ENCODE results near the gene IKZF5. TPM values are rescaled to one million over a fixed set of nuclear protein-coding genes. Genes with fewer than 3 reads are reported as not detected.

Gene IKZF5
- total and polyA plus RNA-seq, 9 of the 15 experiments (the other 6 are each of a cell fraction or from before 2014, with no cell fraction given) = 3.8 to 19.6 (median 12.4) TPM

GRCh38 chr10:123024540-123024939, 15.9 kb upstream of the IKZF5 start:
- H3K4me3 ChIP-seq = no peak overlapping the region
- no peak overlapping the region for H3K9ac ChIP-seq (ENCODE audit: insufficient read depth in 1 of 2, low read depth in 2 of 2, low read length in 2 of 2)
- no peaks in the 10 kb centered on the region for H3K36me3 ChIP-seq (ENCODE audit: control insufficient read depth, insufficient read depth, low read length)
- no peaks in the 10 kb centered on the region for H3K9me3 ChIP-seq (replicated peaks; ENCODE audit: control insufficient read depth, insufficient read depth, low read depth, low read length)
- H2AFZ ChIP-seq (ENCODE audit: low read depth, low read length) = no peak overlapping the region
- POLR2A ChIA-PET = interaction anchor here (0.9 to 1.3 kb wide), 3 partner anchors 11 to 18 kb away, joined by 3 to 4 read pairs (median 4); no protein-coding TSS in a partner anchor
- in situ Hi-C loops (cut with MboI) = no loop called here
- TF ChIP-seq NFYB (IDR thresholded peaks at IDR 0.05; ENCODE audit: extremely low read depth, insufficient read length) (no peak), EP400 (IDR thresholded peaks at IDR 0.05) (no peak), ZNF197 (CRISPR knock-in tag; IDR thresholded peaks at IDR 0.05; ENCODE audit: low read depth) (no peak), PCBP2 (IDR thresholded peaks at IDR 0.05; ENCODE audit: low read depth, low read length, poor library complexity, severe bottlenecking) (no peak), NONO (IDR thresholded peaks at IDR 0.05; ENCODE audit: low read depth in 2 of 2, low read length in 1 of 2) (no peak), ZNF324 (CRISPR knock-in tag; IDR thresholded peaks at IDR 0.05) (no peak), ZNF280A (IDR thresholded peaks at IDR 0.05; ENCODE audit: low read depth, partially characterized antibody) (no peak), GTF2A2 (tag; IDR thresholded peaks at IDR 0.05) (no peak), HEY1 (CRISPR knock-in tag; IDR thresholded peaks at IDR 0.05; ENCODE audit: borderline replicate concordance) (no peak), ELK1 (CRISPR knock-in tag; IDR thresholded peaks at IDR 0.05) (no peak), SMAD1 (IDR thresholded peaks at IDR 0.05; ENCODE audit: low read depth, low read length, partially characterized antibody) (no peak), EGR1 (conservative IDR thresholded peaks at IDR 0.05) (no peak), RAD51 (IDR thresholded peaks at IDR 0.05; ENCODE audit: borderline replicate concordance, low read depth) (no peak), RBM14 (IDR thresholded peaks at IDR 0.05; ENCODE audit: borderline replicate concordance, insufficient read depth, low read depth, low read length) (no peak)
- TF ChIP-seq, protein P1, sequence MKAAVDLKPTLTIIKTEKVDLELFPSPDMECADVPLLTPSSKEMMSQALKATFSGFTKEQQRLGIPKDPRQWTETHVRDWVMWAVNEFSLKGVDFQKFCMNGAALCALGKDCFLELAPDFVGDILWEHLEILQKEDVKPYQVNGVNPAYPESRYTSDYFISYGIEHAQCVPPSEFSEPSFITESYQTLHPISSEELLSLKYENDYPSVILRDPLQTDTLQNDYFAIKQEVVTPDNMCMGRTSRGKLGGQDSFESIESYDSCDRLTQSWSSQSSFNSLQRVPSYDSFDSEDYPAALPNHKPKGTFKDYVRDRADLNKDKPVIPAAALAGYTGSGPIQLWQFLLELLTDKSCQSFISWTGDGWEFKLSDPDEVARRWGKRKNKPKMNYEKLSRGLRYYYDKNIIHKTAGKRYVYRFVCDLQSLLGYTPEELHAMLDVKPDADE (conservative IDR thresholded peaks at IDR 0.05; ENCODE audit: control insufficient read depth, low read depth, low read length) = no peak
- H4K20me1 ChIP-seq (replicated peaks; ENCODE audit: control insufficient read depth, insufficient read depth, low read length) = no peaks in the 10 kb centered on the region; the same call in 1 of the 2 replicates
- FAIRE-seq (no peak), DNase-seq (ENCODE audit: extremely low read depth in 1 of 4, low spot score in 3 of 4) (no peak), ATAC-seq (no peak)
- no peaks in the 10 kb centered on the region for H3K27me3 ChIP-seq (ENCODE audit: control insufficient read depth in 2 of 2, insufficient read depth in 2 of 2, low read length in 2 of 2)
- CTCF ChIA-PET (ENCODE audit: low intra/inter-chr PET ratio) = no interaction called here
- no peak overlapping the region for H3K4me2 ChIP-seq (ENCODE audit: insufficient read depth, low read length)
- H3K4me1 ChIP-seq (replicated peaks in 1 of 2; ENCODE audit: control insufficient read depth in 2 of 2, insufficient read depth in 2 of 2, low read length in 2 of 2) = no peaks in the 10 kb centered on the region; a peak in 1 of 5 replicates
- no peaks in the 10 kb centered on the region for H3K79me2 ChIP-seq (ENCODE audit: control insufficient read depth, insufficient read depth, low read length)
- intact Hi-C loops (cut with micrococcal nuclease) = no loop called here
- H3K27ac ChIP-seq (ENCODE audit: extremely low read depth, low read depth, low read length) = no peak overlapping the region
- BruUV-seq (replicated peaks) = no TSS peak
- 52% methylated on average over 2 of the region's 2 CpGs for WGBS (ENCODE audit: insufficient coverage, low coverage, missing lambda C conversion rate)
- H3K9me1 ChIP-seq (ENCODE audit: control insufficient read depth, insufficient read depth, low read length) = no peaks in the 10 kb centered on the region

All from K562 (cell line).